CD14-positive monocyte (primary cell): ENCODE data around the gene TGFB2. TPM values are rescaled to one million over a fixed set of nuclear protein-coding genes. Genes with fewer than 3 reads are reported as not detected.

Experiments used
- DNase-seq, 3 donors: peaks; one replicate each; pipeline ENCODE4 v3.0.0-alpha.2; 2011 to 2022
- H2AFZ ChIP-seq: 2 replicates; pipeline ENCODE4 v1.6.0; 2012; ENCODE audit warnings: mild to moderate bottlenecking, low read depth, low read length, inconsistent platforms; ENCODE audit not compliant: insufficient read depth, poor library complexity, severe bottlenecking
- H3K27ac ChIP-seq, 2 donors: 1 replicate in 1 of 2; 2 replicates in 1 of 2; pipeline ENCODE4 v1.5.1; 2012 to 2013; ENCODE audit warnings: low read length in 2 of 2, control low read depth in 1 of 2, inconsistent platforms in 1 of 2, low read depth in 1 of 2, mild to moderate bottlenecking in 1 of 2
- H3K27me3 ChIP-seq, 2 donors: one replicate each; pipeline versions ENCODE4 v1.6.0 to v1.6.1; 2011 to 2013; ENCODE audit warnings: low read length in 2 of 2; ENCODE audit not compliant: control insufficient read depth in 2 of 2, insufficient read depth in 2 of 2
- H3K36me3 ChIP-seq, 2 donors: replicated peaks in 1 of 2; 1 replicate in 1 of 2; 2 replicates in 1 of 2; pipeline versions ENCODE4 v1.5.1 to v1.6.1; 2012 to 2013; ENCODE audit warnings: low read length in 2 of 2, control low read depth in 1 of 2, inconsistent platforms in 1 of 2, mild to moderate bottlenecking in 1 of 2; ENCODE audit not compliant: insufficient read depth in 2 of 2, control insufficient read depth in 1 of 2
- H3K4me1 ChIP-seq, 2 donors: 1 replicate in 1 of 2; 2 replicates in 1 of 2; pipeline versions ENCODE4 v1.5.1 to v1.6.1; 2012 to 2013; ENCODE audit warnings: low read length in 2 of 2, control low read depth in 1 of 2, inconsistent platforms in 1 of 2, mild to moderate bottlenecking in 1 of 2, moderate library complexity in 1 of 2; ENCODE audit not compliant: insufficient read depth in 2 of 2, control insufficient read depth in 1 of 2
- H3K4me2 ChIP-seq: replicated peaks from 2 replicates; pipeline ENCODE3; 2012; ENCODE audit warnings: low read length, moderate library complexity, mild to moderate bottlenecking; ENCODE audit not compliant: poor library complexity, severe bottlenecking; ENCODE audit errors: extremely low read depth
- H3K4me3 ChIP-seq, 3 experiments: fragments of 200-600 bp in 1 of 3; sonication (generic) in 1 of 3; replicated peaks in 1 of 3; 1 replicate in 2 of 3; 2 replicates in 1 of 3; pipeline ENCODE4 v1.5.1; 2011 to 2013; ENCODE audit warnings: low read length in 3 of 3, mild to moderate bottlenecking in 3 of 3, control low read depth in 2 of 3, low read depth in 2 of 3, inconsistent platforms in 1 of 3, moderate library complexity in 1 of 3
- H3K79me2 ChIP-seq: 2 replicates; pipeline ENCODE4 v1.6.0; 2012; ENCODE audit warnings: mild to moderate bottlenecking, control low read depth, inconsistent platforms, low read length, moderate library complexity; ENCODE audit not compliant: insufficient read depth
- H3K9ac ChIP-seq: 2 replicates; pipeline ENCODE4 v1.6.0; 2017; ENCODE audit warnings: low read length, mild to moderate bottlenecking; ENCODE audit not compliant: insufficient read depth, poor library complexity, severe bottlenecking
- H3K9me3 ChIP-seq, 2 donors: replicated peaks in 1 of 2; 1 replicate in 1 of 2; 2 replicates in 1 of 2; pipeline versions ENCODE4 v1.5.1 to v1.6.1; 2012 to 2013; ENCODE audit warnings: low read length in 2 of 2, control low read depth in 1 of 2; ENCODE audit not compliant: control insufficient read depth in 1 of 2, insufficient read depth in 1 of 2
- H4K20me1 ChIP-seq: 2 replicates; pipeline ENCODE4 v1.6.0; 2012; ENCODE audit warnings: mild to moderate bottlenecking, low read length, control low read depth, moderate library complexity; ENCODE audit not compliant: insufficient read depth
- H3K27ac Mint-ChIP-seq, 7 donors: one replicate each; pipeline ENCODE4 v1.8.0; 2020; ENCODE audit warnings: mild to moderate bottlenecking in 7 of 7, mixed read lengths in 7 of 7, moderate library complexity in 6 of 7, inconsistent platforms in 2 of 7
- H3K27me3 Mint-ChIP-seq, 3 donors: one replicate each; pipeline ENCODE4 v1.8.0; 2021 to 2022; ENCODE audit warnings: low read depth in 3 of 3, mild to moderate bottlenecking in 3 of 3, mixed read lengths in 3 of 3, moderate library complexity in 3 of 3, inconsistent platforms in 1 of 3
- H3K36me3 Mint-ChIP-seq, 2 donors: one replicate each; pipeline ENCODE4 v1.8.0; 2020; ENCODE audit warnings: mixed read lengths in 2 of 2, inconsistent platforms in 1 of 2, mild to moderate bottlenecking in 1 of 2
- H3K4me1 Mint-ChIP-seq: one replicate; pipeline ENCODE4 v1.8.0; 2020; ENCODE audit warnings: mild to moderate bottlenecking, mixed read lengths
- H3K4me3 Mint-ChIP-seq, 2 donors: one replicate each; pipeline ENCODE4 v1.8.0; 2020; ENCODE audit warnings: mild to moderate bottlenecking in 2 of 2, mixed read lengths in 2 of 2, moderate library complexity in 1 of 2
- H3K9me3 Mint-ChIP-seq, 7 donors: one replicate each; pipeline ENCODE4 v1.8.0; 2020 to 2022; ENCODE audit warnings: mixed read lengths in 7 of 7, mild to moderate bottlenecking in 6 of 7, moderate library complexity in 6 of 7, inconsistent platforms in 2 of 7
- CTCF ChIP-seq: fragments of 200-600 bp; IDR thresholded peaks from one replicate; pipeline ENCODE4 v1.8.0; 2022; ENCODE audit warnings: antibody characterized with exemption, mild to moderate bottlenecking
- WGBS: methylation state at CpG from one replicate; pipeline ENCODE4 v1.1.5; 2013; ENCODE audit warnings: missing lambda C conversion rate; ENCODE audit not compliant: insufficient coverage; 5-methylcytosine and 5-hydroxymethylcytosine counted together
- intact Hi-C, 2 donors: fragments of 100-400 bp; cut with micrococcal nuclease; formaldehyde crosslinking; loops; one replicate each; pipeline versions ENCODE4 v1.15.0 to v1.15.1; 2023
- polyA plus RNA-seq, 3 donors: library from polyadenylated mRNA; depleted of rRNA in 1 of 3; unstranded in 2 of 3; stranded (reverse) in 1 of 3; fragments of 300-500 nt in 2 of 3; fragments of >200 nt in 1 of 3; fragmentation: Illumina TruSeq in 2 of 3; gene quantifications; 1 replicate in 2 of 3; 2 replicates in 1 of 3; pipeline ENCODE4 v1.2.3, GENCODE V29; 2012 to 2021

The TGFB2 gene
- polyA plus RNA-seq, 3 donors: 0.01 TPM; not detected in 2

DNA sequence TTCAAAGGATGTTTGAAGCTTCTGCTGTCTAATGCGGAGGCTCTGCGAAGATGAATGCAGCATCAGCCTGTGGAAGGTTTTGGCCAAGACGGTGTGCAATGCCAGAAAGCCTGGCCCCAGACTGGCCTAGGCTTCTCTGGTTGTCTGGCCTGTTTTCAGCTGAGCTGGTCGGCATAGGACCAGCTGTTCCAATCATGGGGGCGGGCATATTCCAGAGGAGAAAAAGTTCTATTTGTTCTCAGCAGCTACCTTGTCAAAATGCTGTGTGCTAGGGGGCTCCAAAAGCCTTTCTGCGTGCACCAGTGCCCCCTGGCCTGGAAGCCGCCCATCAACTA lies 57.6 kb downstream of the TGFB2 start:
- intact Hi-C loops: no loop called here
- H3K36me3 Mint-ChIP-seq: no peaks in the 10 kb centered on the region

GRCh38 chr1:218403300-218403699 lies 58.2 kb downstream of the TGFB2 start:
- Histone ChIP-seq H3K9ac (no peak overlapping the region), H3K79me2 (no peaks in the 10 kb centered on the region), H4K20me1 (no peaks in the 10 kb centered on the region), H3K4me3 (no peak overlapping the region), H3K9me3 (peaks cover 0 to 6% of the 10 kb centered on the region in 2 donors), H3K27ac (no peak overlapping the region), H2AFZ (no peak overlapping the region), H3K4me2 (no peak overlapping the region), H3K4me1 (no peaks in the 10 kb centered on the region), H3K36me3 (no peaks in the 10 kb centered on the region), H3K27me3 (no peaks in the 10 kb centered on the region)
- no peak for TF ChIP-seq CTCF
- no peak for DNase-seq
- H3K9me3 Mint-ChIP-seq: peaks cover 0 to 9% (median 2%) of the 10 kb centered on the region in 7 donors
- intact Hi-C loops: no loop called here
- H3K27ac Mint-ChIP-seq: no peak overlapping the region
- H3K36me3 Mint-ChIP-seq: no peaks in the 10 kb centered on the region
- peaks cover 1 to 12% (median 6%) of the 10 kb centered on the region in 3 donors for H3K27me3 Mint-ChIP-seq
- H3K4me3 Mint-ChIP-seq: no peak overlapping the region
- WGBS: 91% methylated on average over 4 of the region's 7 CpGs
- no peaks in the 10 kb centered on the region for H3K4me1 Mint-ChIP-seq

More for the DNA sequence above, 57.6 kb downstream of the TGFB2 start:
- Histone ChIP-seq H2AFZ (no peak overlapping the region), H3K9ac (no peak overlapping the region), H3K36me3 (no peaks in the 10 kb centered on the region), H3K27ac (no peak overlapping the region), H3K4me3 (no peak overlapping the region), H3K4me1 (no peaks in the 10 kb centered on the region), H4K20me1 (no peaks in the 10 kb centered on the region), H3K27me3 (no peaks in the 10 kb centered on the region), H3K9me3 (peaks cover 0 to 6% of the 10 kb centered on the region in 2 donors), H3K4me2 (no peak overlapping the region), H3K79me2 (no peaks in the 10 kb centered on the region)
- 96% methylated on average over 5 of the region's 7 CpGs for WGBS
- Mint-ChIP-seq H3K27ac (no peak overlapping the region), H3K27me3 (peaks cover 1 to 12% (median 5%) of the 10 kb centered on the region in 3 donors), H3K4me3 (no peak overlapping the region), H3K4me1 (no peaks in the 10 kb centered on the region), H3K9me3 (peaks cover 0 to 9% (median 2%) of the 10 kb centered on the region in 7 donors)
- TF ChIP-seq CTCF: no peak
- DNase-seq: no peak
